Activated naive CD8-positive, alpha-beta T cell (primary cell): Measurements from ENCODE around the gene KNDC1.

ENCODE experiments used
- H3K27ac Mint-ChIP-seq: one replicate; pipeline ENCODE4 v1.8.0; 2021; ENCODE audit warnings: mixed read lengths
- H3K27me3 Mint-ChIP-seq: one replicate; pipeline ENCODE4 v1.8.0; 2021; ENCODE audit warnings: mixed read lengths
- H3K36me3 Mint-ChIP-seq: one replicate; pipeline ENCODE4 v1.8.0; 2021; ENCODE audit warnings: mixed read lengths
- H3K4me1 Mint-ChIP-seq: one replicate; pipeline ENCODE4 v1.8.0; 2021; ENCODE audit warnings: low read depth, mixed read lengths
- H3K4me3 Mint-ChIP-seq: one replicate; pipeline ENCODE4 v1.8.0; 2021; ENCODE audit warnings: mild to moderate bottlenecking, mixed read lengths
- H3K9me3 Mint-ChIP-seq: one replicate; pipeline ENCODE4 v1.8.0; 2021; ENCODE audit warnings: low read depth, mixed read lengths

The KNDC1 gene

GRCh38 chr10:133204226-133205015 lies 44.4 kb downstream of the KNDC1 start:
- Mint-ChIP-seq H3K4me1 (no peaks in the 10 kb centered on the region), H3K36me3 (no peaks in the 10 kb centered on the region), H3K27ac (no peak overlapping the region), H3K27me3 (no peaks in the 10 kb centered on the region), H3K9me3 (no peaks in the 10 kb centered on the region), H3K4me3 (no peak overlapping the region)

GRCh38 chr10:133205146-133205545 lies 45.1 kb downstream of the KNDC1 start:
- Mint-ChIP-seq H3K9me3 (no peaks in the 10 kb centered on the region), H3K36me3 (no peaks in the 10 kb centered on the region), H3K4me1 (no peaks in the 10 kb centered on the region), H3K27ac (no peak overlapping the region), H3K4me3 (no peak overlapping the region), H3K27me3 (no peaks in the 10 kb centered on the region)

- Mint-ChIP-seq H3K9me3 (no peaks in the 10 kb centered on the region), H3K36me3 (no peaks in the 10 kb centered on the region), H3K27ac (no peak overlapping the region), H3K4me1 (peaks cover 3% of the 10 kb centered on the region), H3K27me3 (no peaks in the 10 kb centered on the region), H3K4me3 (no peak overlapping the region)
These were observed 46.5 kb downstream of the KNDC1 start for GRCh38 chr10:133206356-133207040.

GRCh38 chr10:133207041-133207600 lies 47.1 kb downstream of the KNDC1 start:
- Mint-ChIP-seq H3K36me3 (no peaks in the 10 kb centered on the region), H3K27me3 (no peaks in the 10 kb centered on the region), H3K9me3 (no peaks in the 10 kb centered on the region), H3K4me3 (no peak overlapping the region), H3K27ac (no peak overlapping the region), H3K4me1 (peaks cover 3% of the 10 kb centered on the region)

GRCh38 chr10:133207627-133208026 lies 47.6 kb downstream of the KNDC1 start:
- H3K27ac Mint-ChIP-seq: no peak overlapping the region
- H3K4me3 Mint-ChIP-seq: no peak overlapping the region
- H3K4me1 Mint-ChIP-seq: peaks cover 3% of the 10 kb centered on the region
- H3K27me3 Mint-ChIP-seq: no peaks in the 10 kb centered on the region
- H3K9me3 Mint-ChIP-seq: no peaks in the 10 kb centered on the region
- no peaks in the 10 kb centered on the region for H3K36me3 Mint-ChIP-seq

- Mint-ChIP-seq H3K9me3 (no peaks in the 10 kb centered on the region), H3K4me3 (no peak overlapping the region), H3K27me3 (no peaks in the 10 kb centered on the region), H3K27ac (no peak overlapping the region), H3K36me3 (no peaks in the 10 kb centered on the region), H3K4me1 (peaks cover 3% of the 10 kb centered on the region)
These were observed 48.4 kb downstream of the KNDC1 start for GRCh38 chr10:133208466-133208865.

- H3K27ac Mint-ChIP-seq: no peak overlapping the region
- H3K4me3 Mint-ChIP-seq: no peak overlapping the region
- H3K27me3 Mint-ChIP-seq: no peaks in the 10 kb centered on the region
- H3K9me3 Mint-ChIP-seq: no peaks in the 10 kb centered on the region
- no peaks in the 10 kb centered on the region for H3K36me3 Mint-ChIP-seq
- peaks cover 3% of the 10 kb centered on the region for H3K4me1 Mint-ChIP-seq
These were observed 49.1 kb downstream of the KNDC1 start for GRCh38 chr10:133209117-133209516.

GRCh38 chr10:133209641-133210040 lies 49.6 kb downstream of the KNDC1 start:
- Mint-ChIP-seq H3K4me3 (no peak overlapping the region), H3K36me3 (no peaks in the 10 kb centered on the region), H3K27me3 (no peaks in the 10 kb centered on the region), H3K27ac (no peak overlapping the region), H3K9me3 (no peaks in the 10 kb centered on the region), H3K4me1 (peaks cover 3% of the 10 kb centered on the region)

GRCh38 chr10:133210398-133211140 lies 50.5 kb downstream of the KNDC1 start:
- Mint-ChIP-seq H3K27me3 (no peaks in the 10 kb centered on the region), H3K4me1 (peaks cover 3% of the 10 kb centered on the region), H3K36me3 (no peaks in the 10 kb centered on the region), H3K4me3 (no peak overlapping the region), H3K27ac (no peak overlapping the region), H3K9me3 (no peaks in the 10 kb centered on the region)

GRCh38 chr10:133211141-133211830 lies 51.3 kb downstream of the KNDC1 start:
- no peak overlapping the region for H3K27ac Mint-ChIP-seq
- H3K9me3 Mint-ChIP-seq: no peaks in the 10 kb centered on the region
- H3K27me3 Mint-ChIP-seq: no peaks in the 10 kb centered on the region
- H3K4me3 Mint-ChIP-seq: no peak overlapping the region
- H3K4me1 Mint-ChIP-seq: peaks cover 3% of the 10 kb centered on the region
- no peaks in the 10 kb centered on the region for H3K36me3 Mint-ChIP-seq

GRCh38 chr10:133211959-133212852 lies 52.2 kb downstream of the KNDC1 start:
- Mint-ChIP-seq H3K4me1 (peaks cover 3% of the 10 kb centered on the region), H3K4me3 (no peak overlapping the region), H3K27me3 (peaks cover 1% of the 10 kb centered on the region), H3K36me3 (no peaks in the 10 kb centered on the region), H3K9me3 (no peaks in the 10 kb centered on the region), H3K27ac (no peak overlapping the region)

GRCh38 chr10:133212853-133213494 lies 53.0 kb downstream of the KNDC1 start:
- H3K27ac Mint-ChIP-seq: no peak overlapping the region
- no peaks in the 10 kb centered on the region for H3K9me3 Mint-ChIP-seq
- H3K27me3 Mint-ChIP-seq: peaks cover 1% of the 10 kb centered on the region
- H3K4me3 Mint-ChIP-seq: no peak overlapping the region
- no peaks in the 10 kb centered on the region for H3K36me3 Mint-ChIP-seq
- H3K4me1 Mint-ChIP-seq: peaks cover 3% of the 10 kb centered on the region

- no peak overlapping the region for H3K27ac Mint-ChIP-seq
- peaks cover 1% of the 10 kb centered on the region for H3K27me3 Mint-ChIP-seq
- H3K9me3 Mint-ChIP-seq: no peaks in the 10 kb centered on the region
- peaks cover 3% of the 10 kb centered on the region for H3K4me1 Mint-ChIP-seq
- H3K36me3 Mint-ChIP-seq: no peaks in the 10 kb centered on the region
- no peak overlapping the region for H3K4me3 Mint-ChIP-seq
These were observed 53.8 kb downstream of the KNDC1 start for GRCh38 chr10:133213641-133214467.
